MM.1S (cell line): Measurements from ENCODE around the gene SYNGR1.
"Not testable (repeated sequence)": the region's sequence is repeated elsewhere in the genome, so short reads cannot be mapped to it uniquely, and the experiment has no call there.

Experiments
- DNase-seq: peaks from one replicate; pipeline ENCODE4 v3.0.0-alpha.2; 2015
- H2AFZ ChIP-seq: fragments of 300-600 bp; sonication (generic); 2 replicates; pipeline ENCODE4 v1.6.0; 2016; ENCODE audit warnings: antibody characterized with exemption, low read length
- H3F3A ChIP-seq: fragments of 300-600 bp; sonication (generic); 2 replicates; pipeline ENCODE4 v1.6.1; 2016; ENCODE audit warnings: mild to moderate bottlenecking, antibody characterized with exemption, low read length, moderate library complexity, mixed read lengths; ENCODE audit not compliant: insufficient read depth
- H3K27ac ChIP-seq: fragments of 300-600 bp; sonication (generic); 2 replicates; pipeline ENCODE4 v1.5.1; 2016; ENCODE audit warnings: mild to moderate bottlenecking, low read length
- H3K27me3 ChIP-seq: fragments of 300-600 bp; sonication (generic); replicated peaks from 2 replicates; pipeline ENCODE4 v1.6.0; 2016; ENCODE audit warnings: low read length; ENCODE audit not compliant: insufficient read depth
- H3K36me3 ChIP-seq: fragments of 300-600 bp; sonication (generic); replicated peaks from 2 replicates; pipeline ENCODE4 v1.6.1; 2016; ENCODE audit warnings: mild to moderate bottlenecking, low read length, mixed read lengths; ENCODE audit not compliant: insufficient read depth
- H3K4me1 ChIP-seq: fragments of 300-600 bp; sonication (generic); 2 replicates; pipeline ENCODE4 v1.6.1; 2016; ENCODE audit warnings: low read length, mixed read lengths
- H3K4me2 ChIP-seq: fragments of 300-600 bp; sonication (generic); 2 replicates; pipeline ENCODE4 v1.6.0; 2016; ENCODE audit warnings: low read depth, low read length
- H3K4me3 ChIP-seq: fragments of 300-600 bp; sonication (generic); 2 replicates; pipeline ENCODE4 v1.5.1; 2016; ENCODE audit warnings: low read length, mixed read lengths
- H3K79me2 ChIP-seq: fragments of 300-600 bp; sonication (generic); 2 replicates; pipeline ENCODE4 v1.6.1; 2016; ENCODE audit warnings: mixed run types, low read length, mixed read lengths
- H3K9ac ChIP-seq: fragments of 300-600 bp; sonication (generic); 2 replicates; pipeline ENCODE4 v1.6.1; 2016; ENCODE audit warnings: low read length, mixed read lengths
- H3K9me2 ChIP-seq: fragments of 300-600 bp; sonication (generic); replicated peaks from 2 replicates; pipeline ENCODE4 v1.6.1; 2016; ENCODE audit warnings: mild to moderate bottlenecking, low read length, mixed read lengths; ENCODE audit not compliant: insufficient read depth
- H3K9me3 ChIP-seq: fragments of 300-600 bp; sonication (generic); replicated peaks from 2 replicates; pipeline ENCODE4 v1.6.1; 2016; ENCODE audit warnings: mild to moderate bottlenecking, low read length, mixed read lengths; ENCODE audit not compliant: insufficient read depth
- H4K20me1 ChIP-seq: fragments of 300-600 bp; sonication (generic); 2 replicates; pipeline ENCODE4 v1.6.1; 2016; ENCODE audit warnings: mild to moderate bottlenecking, low read length, moderate library complexity, mixed read lengths; ENCODE audit not compliant: insufficient read depth
- EZH2 ChIP-seq: fragments of 300-600 bp; sonication (generic); optimal IDR thresholded peaks from 2 replicates; pipeline ENCODE3; 2017; ENCODE audit warnings: low read depth, mild to moderate bottlenecking, antibody characterized with exemption, low read length, mixed read lengths
- EZH2phosphoT487 ChIP-seq: fragments of 300-600 bp; sonication (generic); IDR thresholded peaks from 2 replicates; pipeline ENCODE4 v1.6.1; 2018; ENCODE audit warnings: antibody characterized with exemption, low read length
- TF ChIP-seq, protein P1 (sequence below): fragments of 300-600 bp; sonication (generic); IDR thresholded peaks from 2 replicates; pipeline ENCODE4 v1.5.1; 2016; ENCODE audit warnings: antibody characterized with exemption, low read length, mixed read lengths

SYNGR1 gene

DNA sequence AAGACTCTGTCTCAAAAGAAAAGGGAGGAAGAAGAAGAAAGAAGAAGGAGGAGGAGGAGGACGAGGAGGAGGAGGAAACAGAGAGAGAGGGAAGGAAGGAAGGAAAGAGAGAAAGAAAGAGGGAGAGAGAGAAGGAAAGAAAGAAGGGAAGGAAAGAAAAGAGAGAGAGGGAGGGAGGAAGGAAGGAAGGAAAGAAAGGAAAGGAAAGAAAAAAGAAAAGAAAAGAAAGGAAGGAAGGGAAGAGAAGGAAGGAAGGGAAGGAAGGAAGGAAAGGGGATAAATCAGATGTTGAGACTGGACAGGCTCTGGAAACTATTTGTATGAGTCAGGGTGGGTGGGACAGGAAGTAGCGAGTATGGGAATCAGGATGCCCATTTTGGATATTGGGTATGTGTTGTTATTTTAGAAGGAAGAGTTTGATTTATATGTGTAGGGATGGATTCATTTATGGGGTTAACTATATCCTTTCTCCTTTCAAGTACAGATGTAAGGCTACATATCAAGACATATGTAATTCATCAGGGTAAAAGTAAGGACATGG, 24.3 kb upstream of the SYNGR1 start:
- Histone ChIP-seq H3K9me3 (no peaks in the 10 kb centered on the region), H3K9me2 (no peaks in the 10 kb centered on the region), H3K4me2 (no peak overlapping the region), H3K9ac (no peak overlapping the region), H3K4me1 (no peaks in the 10 kb centered on the region), H3F3A (0 out of 2 replicates have a peak, but pooled peaks cover 3% of the 10 kb centered on the region), H4K20me1 (no peaks in the 10 kb centered on the region), H3K27me3 (no peaks in the 10 kb centered on the region), H3K4me3 (no peak overlapping the region), H3K79me2 (no peaks in the 10 kb centered on the region), H2AFZ (no peak overlapping the region), H3K27ac (no peak overlapping the region), H3K36me3 (no peaks in the 10 kb centered on the region)
- DNase-seq: no peak
- no peak for TF ChIP-seq EZH2
- no peak for TF ChIP-seq EZH2phosphoT487
- TF ChIP-seq, protein P1, sequence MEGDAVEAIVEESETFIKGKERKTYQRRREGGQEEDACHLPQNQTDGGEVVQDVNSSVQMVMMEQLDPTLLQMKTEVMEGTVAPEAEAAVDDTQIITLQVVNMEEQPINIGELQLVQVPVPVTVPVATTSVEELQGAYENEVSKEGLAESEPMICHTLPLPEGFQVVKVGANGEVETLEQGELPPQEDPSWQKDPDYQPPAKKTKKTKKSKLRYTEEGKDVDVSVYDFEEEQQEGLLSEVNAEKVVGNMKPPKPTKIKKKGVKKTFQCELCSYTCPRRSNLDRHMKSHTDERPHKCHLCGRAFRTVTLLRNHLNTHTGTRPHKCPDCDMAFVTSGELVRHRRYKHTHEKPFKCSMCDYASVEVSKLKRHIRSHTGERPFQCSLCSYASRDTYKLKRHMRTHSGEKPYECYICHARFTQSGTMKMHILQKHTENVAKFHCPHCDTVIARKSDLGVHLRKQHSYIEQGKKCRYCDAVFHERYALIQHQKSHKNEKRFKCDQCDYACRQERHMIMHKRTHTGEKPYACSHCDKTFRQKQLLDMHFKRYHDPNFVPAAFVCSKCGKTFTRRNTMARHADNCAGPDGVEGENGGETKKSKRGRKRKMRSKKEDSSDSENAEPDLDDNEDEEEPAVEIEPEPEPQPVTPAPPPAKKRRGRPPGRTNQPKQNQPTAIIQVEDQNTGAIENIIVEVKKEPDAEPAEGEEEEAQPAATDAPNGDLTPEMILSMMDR: no peak

DNA sequence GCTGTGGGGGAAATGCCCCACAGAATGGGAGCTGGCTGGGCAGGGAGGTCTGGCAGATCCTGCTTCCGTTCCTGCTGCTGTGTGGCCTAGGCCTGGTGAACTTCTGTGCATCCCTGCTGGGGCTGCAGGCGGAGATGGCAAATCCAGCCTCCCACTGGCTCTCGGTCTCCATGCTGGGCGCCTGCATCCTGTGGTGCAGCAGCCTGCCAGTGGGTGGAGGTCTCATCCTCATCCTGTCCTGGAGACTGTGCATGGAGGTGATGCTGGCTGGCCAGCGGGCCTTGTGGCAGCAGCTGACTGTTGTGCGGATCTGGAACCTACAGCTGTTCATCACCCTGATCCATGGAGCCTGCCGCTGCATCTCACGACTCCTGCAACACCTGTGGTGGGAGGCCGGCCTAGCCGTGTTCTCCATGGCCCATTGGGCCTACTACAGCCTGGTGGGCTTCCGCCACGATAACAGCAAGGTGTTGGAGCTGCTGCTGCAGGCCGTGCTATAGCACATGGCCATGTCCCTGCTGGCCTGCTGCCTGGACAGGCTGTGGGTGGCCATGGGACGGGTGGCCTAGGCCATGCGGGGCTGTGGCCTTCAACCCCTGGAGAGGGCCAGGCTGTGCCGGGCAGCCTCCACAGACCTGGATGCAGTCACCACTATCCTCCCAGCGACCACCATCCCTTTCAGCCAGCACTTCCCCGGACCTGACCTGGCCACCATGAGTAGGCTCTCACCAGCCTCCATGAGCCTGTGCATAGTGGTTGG, 21.6 kb upstream of the SYNGR1 start:
- TF ChIP-seq, protein P1: no peak
- TF ChIP-seq EZH2phosphoT487 (no peak), EZH2 (no peak)
- no peak overlapping the region for H3K27ac ChIP-seq
- H3K4me1 ChIP-seq: no peaks in the 10 kb centered on the region
- no peaks in the 10 kb centered on the region for H3K27me3 ChIP-seq
- no peak for DNase-seq
- H3K79me2 ChIP-seq: no peaks in the 10 kb centered on the region
- no peaks in the 10 kb centered on the region for H3K9me2 ChIP-seq
- H3F3A ChIP-seq: no peaks in the 10 kb centered on the region
- H3K9ac ChIP-seq: no peak overlapping the region
- H3K9me3 ChIP-seq: no peaks in the 10 kb centered on the region
- no peak overlapping the region for H3K4me2 ChIP-seq
- no peaks in the 10 kb centered on the region for H3K36me3 ChIP-seq
- H3K4me3 ChIP-seq: no peak overlapping the region
- H4K20me1 ChIP-seq: no peaks in the 10 kb centered on the region
- H2AFZ ChIP-seq: no peak overlapping the region

DNA sequence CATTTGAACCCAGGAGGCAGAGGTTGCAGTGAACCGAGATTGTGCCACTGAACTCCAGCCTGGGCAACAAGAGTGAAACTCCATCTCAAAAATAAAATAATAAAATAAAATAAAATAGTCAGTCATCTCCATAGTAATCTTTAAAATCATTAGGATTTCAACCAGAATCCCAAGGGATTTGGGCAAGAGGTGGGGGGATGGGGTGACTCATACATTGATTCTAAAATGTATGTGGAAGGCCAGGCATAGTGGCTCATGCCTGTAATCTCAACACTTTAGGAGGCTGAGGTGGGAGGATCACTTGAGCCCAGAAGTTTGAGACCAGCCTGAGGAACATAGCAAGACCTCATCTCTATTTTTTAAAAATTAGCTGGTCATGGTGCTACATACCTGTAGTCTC, 19.2 kb upstream of the SYNGR1 start:
- not testable (repeated sequence) for H3K9me2 ChIP-seq, H3K27me3 ChIP-seq, H3K9me3 ChIP-seq, DNase-seq, H2AFZ ChIP-seq, H3K4me2 ChIP-seq, H3K27ac ChIP-seq, H3F3A ChIP-seq, H3K9ac ChIP-seq, H3K36me3 ChIP-seq, H4K20me1 ChIP-seq, H3K4me1 ChIP-seq, H3K79me2 ChIP-seq, H3K4me3 ChIP-seq

DNA sequence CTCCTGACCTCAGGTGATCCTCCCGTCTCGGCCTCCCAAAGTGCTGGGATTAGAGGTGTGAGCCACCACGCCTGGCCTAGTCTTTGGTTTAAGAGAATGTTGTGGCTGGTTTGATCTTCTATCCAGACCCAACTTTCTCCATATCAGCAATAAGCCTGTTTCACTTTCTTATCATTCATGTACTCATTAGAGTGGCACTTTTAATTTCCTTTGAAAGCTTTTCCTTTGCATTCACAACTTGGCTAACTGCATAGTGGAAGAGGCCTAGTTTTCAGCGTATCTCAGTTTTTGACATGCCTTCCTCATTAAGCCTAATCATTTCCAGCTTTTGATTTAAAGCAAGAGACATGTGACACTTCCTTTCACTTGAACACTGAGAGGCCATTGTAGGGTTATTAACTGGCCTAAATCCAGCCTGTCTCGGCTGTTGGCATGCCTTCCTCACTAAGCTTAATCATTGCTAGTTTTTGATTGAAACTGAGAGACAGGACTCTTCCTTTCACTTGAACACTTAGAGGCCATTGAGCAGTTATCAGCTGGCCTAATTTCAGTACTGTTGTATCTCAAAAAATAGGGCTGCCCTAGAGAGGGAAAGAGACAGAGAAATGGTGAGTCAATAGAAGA, 17.2 kb upstream of the SYNGR1 start:
- H3F3A ChIP-seq: no peaks in the 10 kb centered on the region
- H3K4me2 ChIP-seq: no peak overlapping the region
- H3K4me1 ChIP-seq: no peaks in the 10 kb centered on the region
- H3K9me2 ChIP-seq: no peaks in the 10 kb centered on the region
- no peaks in the 10 kb centered on the region for H3K9me3 ChIP-seq
- H2AFZ ChIP-seq: no peak overlapping the region
- no peak overlapping the region for H3K4me3 ChIP-seq
- H3K27ac ChIP-seq: no peak overlapping the region
- no peaks in the 10 kb centered on the region for H3K79me2 ChIP-seq
- H3K36me3 ChIP-seq: no peaks in the 10 kb centered on the region
- DNase-seq: no peak
- TF ChIP-seq, protein P1: no peak
- TF ChIP-seq EZH2 (no peak), EZH2phosphoT487 (no peak)
- no peaks in the 10 kb centered on the region for H4K20me1 ChIP-seq
- no peaks in the 10 kb centered on the region for H3K27me3 ChIP-seq
- H3K9ac ChIP-seq: no peak overlapping the region
